Stomach (tissue), 4 donors: ENCODE measurements around the gene ECHDC1.
A peak's percentile ranks its signal among the peaks of the same experiment; 100 is the strongest.

Source experiments
- CTCF ChIP-seq, 7 experiments: fragments of 450-650 bp in 4 of 7; fragments of 200-600 bp in 3 of 7; sonication (generic) in 3 of 7; IDR thresholded peaks; one replicate each; pipeline ENCODE4 v1.5.1; 2016 to 2019; ENCODE audit warnings: antibody characterized with exemption in 7 of 7, control low read depth in 2 of 7, mild to moderate bottlenecking in 1 of 7
- EP300 ChIP-seq: sonication (generic); formaldehyde crosslinking; IDR thresholded peaks from one replicate; pipeline ENCODE4 v1.6.1; 2017; ENCODE audit warnings: antibody characterized with exemption
- POLR2A ChIP-seq, 4 donors: fragments of 450-650 bp; IDR thresholded peaks; one replicate each; pipeline ENCODE4 v1.6.1; 2016; ENCODE audit warnings: antibody characterized with exemption in 4 of 4, control low read depth in 2 of 4, mild to moderate bottlenecking in 1 of 4, moderate library complexity in 1 of 4
- POLR2AphosphoS5 ChIP-seq, 3 donors: sonication (generic); formaldehyde crosslinking; IDR thresholded peaks; one replicate each; pipeline ENCODE4 v1.6.1; 2016; ENCODE audit warnings: antibody characterized with exemption in 3 of 3

DNA sequence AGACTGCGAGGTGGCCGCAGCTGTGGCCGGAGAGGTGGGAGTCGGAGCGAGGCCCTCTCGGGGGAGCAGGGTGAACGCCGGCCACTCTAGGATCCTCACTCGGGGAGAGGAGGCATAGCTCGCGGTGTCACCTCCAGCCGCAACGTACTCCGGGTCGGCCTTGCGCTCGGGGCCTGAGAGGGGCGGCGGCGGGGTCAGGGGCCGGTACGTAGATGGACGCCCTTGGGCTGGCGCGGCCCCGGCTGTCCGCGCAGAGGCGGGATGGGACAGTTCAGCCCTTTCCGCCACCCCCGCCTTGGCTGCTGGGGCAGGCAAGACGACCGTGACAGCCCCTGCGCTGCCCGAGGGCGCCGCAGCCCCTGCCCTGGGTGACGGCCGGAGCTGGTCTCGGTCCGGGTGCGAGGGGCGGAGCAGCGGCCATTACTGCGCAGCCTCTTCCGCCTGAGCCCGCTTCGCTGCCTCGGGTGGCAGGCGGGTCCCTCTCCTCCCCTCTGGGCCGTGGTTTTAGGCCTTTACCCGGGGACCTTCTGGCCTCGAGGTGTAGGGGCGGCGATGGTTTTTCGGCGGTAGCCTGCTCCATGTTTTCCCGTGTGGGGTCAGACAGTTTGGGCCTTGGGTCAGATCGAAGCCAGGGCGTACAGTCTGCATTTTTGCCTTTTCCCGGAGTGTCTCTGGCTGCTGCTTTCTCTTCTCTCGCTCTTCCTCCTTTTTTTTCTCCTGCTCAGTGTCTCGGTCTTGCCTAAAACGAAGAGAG is 76.3 kb downstream of the ECHDC1 start:
- TF ChIP-seq CTCF (IDR thresholded peaks at IDR 0.05) (no peak), POLR2A (IDR thresholded peaks at IDR 0.05) (peak in 2 of 4 donors; percentile 61 to 77), EP300 (no peak), POLR2AphosphoS5 (IDR thresholded peaks at IDR 0.05) (peak; percentile 93 to 96 (median 95))
